GM12892 (cell line): ENCODE data around the gene PKP4.

ENCODE experiments used
- POLR2A ChIP-seq: IDR thresholded peaks from 2 replicates; pipeline ENCODE4 v1.6.1; 2011; ENCODE audit warnings: low read depth, low read length, control low read depth
- POLR2AphosphoS5 ChIP-seq: IDR thresholded peaks from 2 replicates; pipeline ENCODE4 v1.6.1; 2011; ENCODE audit warnings: low read depth, low read length, control low read depth

DNA sequence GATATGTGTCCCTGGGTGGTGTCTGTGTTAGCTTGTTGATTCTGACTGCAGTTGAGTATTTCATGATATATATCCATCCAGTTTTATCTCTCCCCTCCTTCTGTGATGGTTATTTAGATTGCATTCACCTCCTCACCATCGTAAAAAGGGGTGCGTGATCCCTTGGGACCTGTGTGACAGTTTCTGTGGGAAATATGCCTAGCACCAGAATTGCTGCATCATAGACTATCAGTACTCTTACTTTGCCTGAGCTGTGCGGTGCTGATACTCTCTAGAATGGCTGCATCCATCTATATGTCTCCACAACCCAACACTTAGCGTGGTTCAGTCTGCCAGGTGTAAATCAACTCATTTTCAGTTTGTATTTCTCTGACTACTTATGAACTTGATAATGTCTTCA is 34.3 kb downstream of the PKP4 start:
- no peak for TF ChIP-seq POLR2A
- TF ChIP-seq POLR2AphosphoS5: no peak
